Vagina (tissue), 2 donors: ENCODE measurements around the gene IL1RAPL2.

Experiments used
- CTCF ChIP-seq, 3 experiments: fragments of 450-650 bp in 2 of 3; fragments of 200-600 bp in 1 of 3; sonication (generic) in 1 of 3; IDR thresholded peaks; one replicate each; pipeline ENCODE4 v1.5.1; 2017 to 2019; ENCODE audit warnings: antibody characterized with exemption in 3 of 3, mild to moderate bottlenecking in 2 of 3, moderate library complexity in 2 of 3
- POLR2A ChIP-seq, 2 donors: fragments of 450-650 bp; IDR thresholded peaks; one replicate each; pipeline ENCODE4 v1.6.1; 2017; ENCODE audit warnings: antibody characterized with exemption in 2 of 2, mild to moderate bottlenecking in 2 of 2, moderate library complexity in 2 of 2

- TF ChIP-seq POLR2A (IDR thresholded peaks at IDR 0.05) (no peak), CTCF (IDR thresholded peaks at IDR 0.05) (no peak)
These were observed 1098.2 kb downstream of the IL1RAPL2 start for GRCh38 chrX:105664243-105664642.
